Activated CD8-positive, alpha-beta T cell treated with anti-CD3 and anti-CD28 coated beads, Interleukin-2, amount 10 ng/mL, durations not matched to agents 7 days and 5 days (primary cell): Measurements from ENCODE around the gene ABCC8. TPM values are rescaled to one million over a fixed set of nuclear protein-coding genes. Genes with fewer than 3 reads are reported as not detected.

Experiments used
- ATAC-seq: fragments of 150-1000 bp; cut with Tn5 transposase; one replicate; pipeline ENCODE4 v1.10.0; 2021; ENCODE audit warnings: moderate library complexity
- CTCF ChIA-PET: fragments of 350-600 bp; sonication (Branson Sonifier 250); formaldehyde crosslinking; loops from one replicate; lab custom pipeline; 2021; ENCODE audit warnings: antibody characterized with exemption; lab: Charles Lee
- POLR2A ChIA-PET: fragments of 350-600 bp; sonication (Branson Sonifier 250); formaldehyde crosslinking; loops from one replicate; lab custom pipeline; 2021; ENCODE audit warnings: antibody characterized with exemption; lab: Charles Lee
- DNase-seq: peaks from one replicate; pipeline ENCODE4 v3.0.0-alpha.2; 2020
- H3K27ac Mint-ChIP-seq: one replicate; pipeline ENCODE4 v1.8.0; 2021; ENCODE audit warnings: mild to moderate bottlenecking, mixed read lengths
- H3K27me3 Mint-ChIP-seq: one replicate; pipeline ENCODE4 v1.8.0; 2021; ENCODE audit warnings: low read depth, mixed read lengths
- H3K36me3 Mint-ChIP-seq: one replicate; pipeline ENCODE4 v1.8.0; 2021; ENCODE audit warnings: low read depth, mixed read lengths
- H3K4me1 Mint-ChIP-seq: one replicate; pipeline ENCODE4 v1.8.0; 2021; ENCODE audit warnings: low read depth, mixed read lengths
- H3K4me3 Mint-ChIP-seq: one replicate; pipeline ENCODE4 v1.8.0; 2021; ENCODE audit warnings: mild to moderate bottlenecking, mixed read lengths
- H3K9me3 Mint-ChIP-seq: one replicate; pipeline ENCODE4 v1.8.0; 2022; ENCODE audit warnings: mixed read lengths; ENCODE audit not compliant: insufficient read depth
- total RNA-seq, 2 experiments: library from RNA; stranded (reverse); gene quantifications; one replicate each; pipeline ENCODE4 v1.2.3, GENCODE V29; 2021

ABCC8 gene
- total RNA-seq, 2 experiments from 2014 or later, result 0.61 to 1.5 TPM

DNA sequence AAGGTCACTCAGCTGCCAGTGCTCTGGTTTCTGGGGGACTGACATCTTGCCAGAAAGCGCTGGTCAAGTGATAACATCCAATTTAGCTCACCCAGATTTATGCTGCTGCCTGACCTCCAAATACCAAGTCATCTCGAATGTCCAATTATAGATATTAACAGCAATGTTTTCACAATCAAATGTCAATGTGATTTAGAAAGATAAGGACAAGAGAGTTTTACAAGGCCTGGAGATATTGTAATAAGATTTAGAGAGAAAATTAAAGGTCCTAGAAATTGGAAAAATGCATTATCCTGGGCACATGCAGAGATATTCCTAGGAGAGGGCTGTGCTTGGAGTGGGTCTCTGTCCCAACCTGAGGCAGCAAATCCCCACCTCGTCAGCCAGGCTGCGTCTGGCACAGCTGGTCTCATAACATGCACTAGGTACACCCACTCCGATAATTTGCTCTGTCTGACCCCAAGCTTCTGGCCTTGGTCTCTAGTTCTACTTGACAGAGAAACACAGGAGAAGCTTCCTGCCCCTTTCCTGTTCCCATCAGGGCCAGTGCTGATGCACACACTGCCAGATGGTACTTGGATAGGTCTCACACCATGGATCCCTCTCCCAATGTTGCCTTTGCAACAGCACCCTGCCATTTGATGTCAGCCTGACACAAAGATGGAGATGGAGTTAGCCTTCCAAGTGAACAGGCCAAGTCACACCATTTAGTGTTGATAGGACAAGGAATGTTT, 39.0 kb upstream of the ABCC8 start:
- no peaks in the 10 kb centered on the region for H3K4me1 Mint-ChIP-seq
- H3K4me3 Mint-ChIP-seq, result no peak overlapping the region
- DNase-seq, result no peak
- H3K27me3 Mint-ChIP-seq, result peaks cover 18% of the 10 kb centered on the region
- no peaks in the 10 kb centered on the region for H3K9me3 Mint-ChIP-seq
- ChIA-PET POLR2A (no interaction called here), CTCF (interaction anchor here (1.9 kb wide), 1 partner anchor 13 kb away, joined by 5 read pairs; no protein-coding TSS in a partner anchor)
- H3K36me3 Mint-ChIP-seq, result no peaks in the 10 kb centered on the region
- H3K27ac Mint-ChIP-seq, result no peak overlapping the region
- ATAC-seq, result no peak

DNA sequence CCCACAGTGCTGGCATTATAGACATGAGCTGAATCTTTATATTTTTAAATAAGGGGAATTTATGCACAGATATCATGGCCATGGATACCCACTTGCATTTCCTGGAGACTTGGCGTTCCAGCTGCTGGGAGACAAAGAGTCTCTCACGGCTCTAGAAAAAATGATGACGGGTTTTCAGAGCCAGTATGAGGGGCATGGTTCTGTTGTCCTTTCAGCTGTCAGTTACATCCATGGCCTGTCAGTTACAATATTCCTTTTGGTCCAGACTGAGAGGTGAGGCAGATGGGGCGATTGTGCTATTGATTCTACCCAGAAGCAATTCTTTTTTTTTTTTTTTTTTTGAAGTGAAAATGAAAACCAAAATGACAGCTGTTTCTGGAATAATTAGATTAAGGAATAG, 37.8 kb upstream of the ABCC8 start:
- Mint-ChIP-seq H3K36me3 (no peaks in the 10 kb centered on the region), H3K4me1 (no peaks in the 10 kb centered on the region), H3K27me3 (peaks cover 21% of the 10 kb centered on the region), H3K9me3 (no peaks in the 10 kb centered on the region), H3K27ac (no peak overlapping the region), H3K4me3 (no peak overlapping the region)
- DNase-seq (no peak), ATAC-seq (no peak)
- CTCF ChIA-PET, result interaction anchor here (1.2 kb wide), 1 partner anchor 694 kb away, joined by 3 read pairs; no protein-coding TSS in a partner anchor
- POLR2A ChIA-PET, result no interaction called here

DNA sequence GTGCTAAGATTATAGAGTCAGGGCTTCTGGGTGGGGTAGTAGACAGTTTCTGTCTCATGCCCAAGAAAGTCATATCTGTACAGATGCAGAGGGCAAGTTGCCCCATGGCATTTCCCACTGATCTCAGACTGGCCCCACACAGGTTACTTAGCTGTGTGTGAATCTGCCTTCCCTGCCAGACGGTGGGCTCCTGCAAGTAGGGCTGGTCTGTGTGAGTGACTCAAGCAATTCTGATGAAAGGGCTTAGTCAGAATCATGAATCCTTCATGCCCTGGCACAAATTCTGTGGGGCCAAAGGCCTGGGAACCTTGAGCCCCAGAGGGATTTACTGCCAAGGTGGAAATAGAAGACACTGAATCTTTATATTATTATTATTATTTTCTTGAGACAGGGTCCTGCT, 37.2 kb upstream of the ABCC8 start:
- Mint-ChIP-seq H3K9me3 (no peaks in the 10 kb centered on the region), H3K27ac (no peak overlapping the region), H3K4me1 (no peaks in the 10 kb centered on the region), H3K27me3 (peaks cover 23% of the 10 kb centered on the region), H3K36me3 (no peaks in the 10 kb centered on the region), H3K4me3 (no peak overlapping the region)
- POLR2A ChIA-PET, result no interaction called here
- CTCF ChIA-PET, result interaction anchor here (0.8 to 3.0 kb wide), 4 partner anchors 9 to 694 kb away, joined by 3 to 10 read pairs (median 4); no protein-coding TSS in a partner anchor
- ATAC-seq (no peak), DNase-seq (no peak)

DNA sequence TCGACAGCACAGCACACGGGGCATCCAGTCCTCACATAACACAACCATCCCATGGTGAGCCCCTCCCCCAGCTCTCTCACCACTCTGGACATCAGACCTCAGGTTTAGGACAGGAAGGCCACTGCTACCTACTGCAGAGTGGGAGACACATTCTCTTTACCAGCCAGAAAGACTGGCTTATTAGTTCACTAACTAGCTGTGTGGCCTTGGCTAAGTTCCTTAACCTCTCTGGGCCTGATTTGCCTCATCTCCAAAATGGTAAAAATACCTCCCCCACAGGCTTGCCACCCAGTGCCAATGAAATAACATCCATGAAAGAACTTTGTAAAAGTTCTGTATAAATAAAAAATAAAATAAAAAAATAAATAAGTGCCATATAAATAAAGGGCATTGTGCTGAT, 35.5 kb upstream of the ABCC8 start:
- Mint-ChIP-seq H3K27ac (no peak overlapping the region), H3K4me1 (no peaks in the 10 kb centered on the region), H3K27me3 (peaks cover 26% of the 10 kb centered on the region), H3K9me3 (no peaks in the 10 kb centered on the region), H3K4me3 (no peak overlapping the region), H3K36me3 (no peaks in the 10 kb centered on the region)
- ATAC-seq, result no peak
- DNase-seq, result no peak
- ChIA-PET POLR2A (no interaction called here), CTCF (interaction anchor here (1.0 to 3.0 kb wide), 4 partner anchors 9 to 128 kb away, joined by 3 to 10 read pairs (median 7); partner anchors contain the start of gene KCNJ11)

DNA sequence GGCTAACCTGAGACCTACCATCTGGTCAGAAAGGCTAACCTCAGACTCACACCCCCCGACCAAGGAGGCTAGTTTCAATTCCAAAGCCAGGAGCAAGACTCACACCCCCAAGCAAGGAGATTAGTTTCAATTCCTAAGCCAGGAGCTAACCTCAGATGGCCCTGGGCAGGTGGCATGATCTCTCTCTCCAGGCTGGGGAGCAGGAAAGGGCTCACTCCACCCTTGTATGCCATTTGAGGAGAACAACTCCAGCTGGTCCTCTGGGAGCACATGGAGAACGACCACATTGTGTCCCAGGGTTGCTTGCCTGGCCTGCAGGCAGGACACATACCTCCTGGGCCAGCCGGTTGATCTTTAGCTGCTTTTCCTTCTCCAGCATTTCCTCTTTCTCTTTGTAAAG, 34.9 kb upstream of the ABCC8 start:
- Mint-ChIP-seq H3K9me3 (no peaks in the 10 kb centered on the region), H3K4me3 (no peak overlapping the region), H3K36me3 (no peaks in the 10 kb centered on the region), H3K27ac (no peak overlapping the region), H3K4me1 (no peaks in the 10 kb centered on the region), H3K27me3 (peaks cover 26% of the 10 kb centered on the region)
- ATAC-seq (no peak), DNase-seq (no peak)
- ChIA-PET POLR2A (no interaction called here), CTCF (interaction anchor here (1.0 to 3.0 kb wide), 4 partner anchors 8 to 127 kb away, joined by 3 to 10 read pairs (median 7); partner anchors contain the start of gene KCNJ11)

DNA sequence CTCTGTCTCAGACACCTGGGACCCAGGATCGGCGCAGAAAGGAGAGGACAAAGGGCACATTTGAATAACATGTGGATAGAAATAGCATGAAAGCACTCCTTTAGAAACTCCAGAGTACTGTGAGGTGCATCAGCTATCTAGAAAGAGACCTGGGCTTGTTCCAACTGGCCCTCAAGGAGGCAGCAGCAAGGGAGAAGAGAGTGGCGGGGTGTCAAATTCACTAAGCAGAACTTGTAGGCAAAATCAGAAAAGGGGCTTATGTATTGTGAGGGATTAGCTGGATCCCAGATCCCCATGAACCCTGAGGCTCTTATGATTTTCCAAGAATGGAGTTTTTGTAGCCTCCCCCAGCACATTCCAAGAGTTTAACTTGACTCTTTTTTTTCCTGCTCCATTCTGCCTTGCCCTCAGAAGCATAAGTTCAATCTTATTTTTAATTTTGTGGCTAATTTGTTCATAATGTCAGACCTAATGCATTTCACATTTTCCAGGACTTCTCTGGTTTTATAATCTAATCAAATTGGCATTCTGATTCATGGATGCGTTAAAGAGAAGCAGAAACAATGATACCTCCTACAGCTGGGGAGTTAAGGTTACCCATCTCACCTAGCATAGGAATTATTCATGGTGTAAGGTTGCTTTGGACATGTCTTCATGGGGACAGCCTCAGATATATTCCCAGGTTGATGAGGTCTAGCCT, 34.0 kb upstream of the ABCC8 start:
- ATAC-seq, result no peak
- Mint-ChIP-seq H3K4me3 (no peak overlapping the region), H3K4me1 (no peaks in the 10 kb centered on the region), H3K27ac (no peak overlapping the region), H3K36me3 (no peaks in the 10 kb centered on the region), H3K9me3 (no peaks in the 10 kb centered on the region), H3K27me3 (peaks cover 22% of the 10 kb centered on the region)
- CTCF ChIA-PET, result interaction anchor here (1.3 to 3.0 kb wide), 3 partner anchors 17 to 127 kb away, joined by 4 to 10 read pairs (median 10); partner anchors contain the start of gene KCNJ11
- DNase-seq, result no peak
- POLR2A ChIA-PET, result no interaction called here

DNA sequence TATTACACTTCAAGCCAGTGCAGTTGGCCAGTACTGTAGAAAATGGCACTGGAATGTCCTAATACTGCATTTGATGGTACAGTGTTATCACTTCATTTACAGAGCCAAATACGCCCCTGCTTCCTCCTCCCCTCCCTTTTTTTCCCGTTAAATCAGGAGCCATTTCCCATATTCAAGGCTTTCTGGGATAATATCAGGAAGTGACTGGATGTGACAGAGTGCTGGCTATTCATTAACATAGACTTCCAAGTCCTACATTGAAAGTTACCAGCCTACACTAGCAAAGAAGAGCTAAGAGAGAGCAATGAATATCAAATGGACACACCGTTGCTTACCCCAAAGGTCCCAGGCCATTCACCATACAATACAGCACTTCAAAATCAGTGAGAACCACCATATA, 32.1 kb upstream of the ABCC8 start:
- ChIA-PET CTCF (interaction anchor here (0.8 to 6.6 kb wide), 3 partner anchors 120 to 126 kb away, joined by 3 to 101 read pairs (median 8); partner anchors contain the start of gene KCNJ11), POLR2A (interaction anchor here (0.6 kb wide), 1 partner anchor 15 kb away, joined by 3 read pairs; no protein-coding TSS in a partner anchor)
- no peak overlapping the region for H3K27ac Mint-ChIP-seq
- ATAC-seq (no peak), DNase-seq (no peak)
- no peak overlapping the region for H3K4me3 Mint-ChIP-seq
- H3K27me3 Mint-ChIP-seq, result peaks cover 18% of the 10 kb centered on the region
- H3K9me3 Mint-ChIP-seq, result no peaks in the 10 kb centered on the region
- no peaks in the 10 kb centered on the region for H3K4me1 Mint-ChIP-seq
- no peaks in the 10 kb centered on the region for H3K36me3 Mint-ChIP-seq

DNA sequence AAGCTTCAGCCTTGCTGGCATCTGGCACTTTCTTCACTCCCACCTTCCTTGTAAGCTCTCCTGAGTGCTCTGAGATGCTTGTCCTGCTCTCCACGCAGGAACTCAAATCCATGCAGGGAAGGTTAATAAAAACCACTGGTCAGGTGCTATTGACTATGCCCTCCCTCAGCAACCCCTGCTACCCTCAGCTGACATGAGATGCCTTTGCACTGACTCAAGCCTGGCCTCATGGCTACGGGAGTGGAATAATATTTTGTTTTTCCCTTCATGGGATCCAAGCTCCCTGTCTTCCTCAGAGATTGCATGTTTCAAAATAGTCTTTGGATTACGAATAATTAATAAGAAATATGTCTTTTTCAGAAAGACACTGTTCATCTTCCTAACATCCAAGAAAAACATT, 31.7 kb upstream of the ABCC8 start:
- Mint-ChIP-seq H3K36me3 (no peaks in the 10 kb centered on the region), H3K4me1 (no peaks in the 10 kb centered on the region), H3K27ac (no peak overlapping the region), H3K27me3 (peaks cover 18% of the 10 kb centered on the region), H3K4me3 (no peak overlapping the region), H3K9me3 (no peaks in the 10 kb centered on the region)
- CTCF ChIA-PET, result interaction anchor here (0.8 to 6.6 kb wide), 6 partner anchors 20 to 125 kb away, joined by 3 to 101 read pairs (median 4); partner anchors contain the start of gene KCNJ11
- POLR2A ChIA-PET, result interaction anchor here (0.9 kb wide), 1 partner anchor 111 kb away, joined by 4 read pairs; no protein-coding TSS in a partner anchor
- no peak for ATAC-seq
- DNase-seq, result no peak

DNA sequence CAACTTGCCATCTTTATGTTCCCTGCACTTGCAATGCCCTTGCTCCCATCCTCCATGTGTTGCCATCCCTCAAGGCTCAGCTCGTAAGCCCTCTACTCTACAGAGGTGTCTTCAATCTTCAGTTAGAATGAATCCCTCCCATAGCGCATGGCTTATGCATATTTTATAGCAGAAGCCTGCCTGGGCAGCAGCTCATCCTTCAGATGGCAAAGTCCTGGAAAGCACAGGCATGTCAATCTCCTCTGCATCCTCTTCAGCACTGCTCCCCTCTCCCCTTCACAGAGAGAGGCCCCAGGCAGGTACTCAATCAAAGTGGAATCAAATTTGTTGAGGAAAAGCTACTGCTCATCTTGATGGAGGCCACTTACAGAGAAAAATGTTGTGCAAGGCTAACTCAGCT, 31.1 kb upstream of the ABCC8 start:
- H3K4me3 Mint-ChIP-seq, result no peak overlapping the region
- peaks cover 15% of the 10 kb centered on the region for H3K27me3 Mint-ChIP-seq
- DNase-seq, result no peak
- no peaks in the 10 kb centered on the region for H3K4me1 Mint-ChIP-seq
- CTCF ChIA-PET, result interaction anchor here (1.1 to 6.6 kb wide), 5 partner anchors 20 to 125 kb away, joined by 3 to 101 read pairs (median 6); no protein-coding TSS in a partner anchor
- ATAC-seq, result no peak
- H3K27ac Mint-ChIP-seq, result no peak overlapping the region
- H3K36me3 Mint-ChIP-seq, result no peaks in the 10 kb centered on the region
- POLR2A ChIA-PET, result interaction anchor here (0.9 kb wide), 1 partner anchor 110 kb away, joined by 4 read pairs; no protein-coding TSS in a partner anchor
- no peaks in the 10 kb centered on the region for H3K9me3 Mint-ChIP-seq

DNA sequence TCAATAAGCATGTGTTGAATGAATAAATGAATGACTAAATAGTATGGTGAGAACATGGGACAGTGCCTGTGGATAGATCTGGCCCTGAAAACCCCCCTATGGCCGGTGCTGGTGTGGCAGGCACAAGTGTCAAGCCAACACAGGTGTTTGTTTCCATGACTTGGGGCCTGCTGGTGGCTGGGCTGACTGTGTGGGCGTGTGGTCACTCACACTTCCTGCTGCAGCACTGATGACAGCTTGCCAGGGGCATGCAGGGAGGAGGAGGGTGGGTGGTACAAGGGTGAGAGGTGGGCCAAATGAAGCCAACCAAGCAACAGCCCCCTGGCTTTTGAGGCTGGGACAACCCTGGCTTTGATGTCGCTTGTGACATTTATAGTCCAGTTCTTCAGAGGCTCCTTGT, 30.3 kb upstream of the ABCC8 start:
- POLR2A ChIA-PET, result no interaction called here
- CTCF ChIA-PET, result interaction anchor here (1.2 to 6.6 kb wide), 6 partner anchors 15 to 224 kb away, joined by 3 to 101 read pairs (median 4); no protein-coding TSS in a partner anchor
- Mint-ChIP-seq H3K27ac (no peak overlapping the region), H3K9me3 (no peaks in the 10 kb centered on the region), H3K36me3 (no peaks in the 10 kb centered on the region), H3K4me3 (no peak overlapping the region), H3K4me1 (no peaks in the 10 kb centered on the region), H3K27me3 (peaks cover 15% of the 10 kb centered on the region)
- DNase-seq (peak; percentile 22), ATAC-seq (no peak)

DNA sequence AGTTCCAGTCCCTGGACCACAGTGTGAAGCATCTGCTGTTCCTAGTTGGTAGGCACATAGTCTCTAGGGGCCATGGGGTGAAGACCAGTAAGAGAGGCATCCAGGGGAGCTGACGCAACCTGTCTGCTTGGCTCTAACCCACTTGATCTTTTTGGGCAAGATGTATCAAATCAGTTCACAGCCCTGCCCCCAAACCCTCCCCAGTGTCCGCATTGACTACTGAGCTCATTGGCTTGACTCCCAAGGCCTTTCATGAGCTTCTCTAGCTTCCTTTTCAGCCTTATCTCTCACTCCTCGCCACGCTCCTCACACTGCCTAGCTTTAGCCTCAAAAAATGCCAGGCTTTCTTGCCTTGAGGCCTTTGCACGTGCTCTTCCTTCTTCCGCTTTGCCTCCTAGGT, 29.7 kb upstream of the ABCC8 start:
- DNase-seq, result no peak
- H3K9me3 Mint-ChIP-seq, result no peaks in the 10 kb centered on the region
- no peaks in the 10 kb centered on the region for H3K36me3 Mint-ChIP-seq
- H3K27ac Mint-ChIP-seq, result no peak overlapping the region
- POLR2A ChIA-PET, result no interaction called here
- no peaks in the 10 kb centered on the region for H3K4me1 Mint-ChIP-seq
- no peak for ATAC-seq
- peaks cover 12% of the 10 kb centered on the region for H3K27me3 Mint-ChIP-seq
- H3K4me3 Mint-ChIP-seq, result no peak overlapping the region
- CTCF ChIA-PET, result interaction anchor here (1.0 to 6.6 kb wide), 4 partner anchors 16 to 276 kb away, joined by 3 to 101 read pairs (median 3); no protein-coding TSS in a partner anchor
